Measurements from ENCODE around the gene NR6A1.

DNA sequence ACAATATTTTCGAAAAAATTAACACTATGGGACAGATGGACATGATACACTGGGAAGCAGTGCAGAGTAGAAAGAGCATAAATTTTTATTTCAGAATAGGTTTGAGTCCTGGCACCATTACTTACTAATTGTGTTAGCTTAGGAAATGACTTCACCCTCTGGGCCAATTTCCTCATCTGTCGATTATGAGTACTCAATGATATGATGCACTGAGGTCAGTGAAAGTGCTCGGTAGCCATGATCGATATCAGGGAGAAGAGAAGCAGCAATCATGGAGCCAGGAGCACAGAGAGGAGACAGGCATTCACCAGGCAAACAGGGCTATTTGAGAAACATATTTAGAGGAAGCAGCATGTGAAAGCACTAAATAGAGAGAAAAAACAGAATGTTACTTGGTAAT, 29.4 kb downstream of the NR6A1 start:
- TF ChIP-seq, protein P1, sequence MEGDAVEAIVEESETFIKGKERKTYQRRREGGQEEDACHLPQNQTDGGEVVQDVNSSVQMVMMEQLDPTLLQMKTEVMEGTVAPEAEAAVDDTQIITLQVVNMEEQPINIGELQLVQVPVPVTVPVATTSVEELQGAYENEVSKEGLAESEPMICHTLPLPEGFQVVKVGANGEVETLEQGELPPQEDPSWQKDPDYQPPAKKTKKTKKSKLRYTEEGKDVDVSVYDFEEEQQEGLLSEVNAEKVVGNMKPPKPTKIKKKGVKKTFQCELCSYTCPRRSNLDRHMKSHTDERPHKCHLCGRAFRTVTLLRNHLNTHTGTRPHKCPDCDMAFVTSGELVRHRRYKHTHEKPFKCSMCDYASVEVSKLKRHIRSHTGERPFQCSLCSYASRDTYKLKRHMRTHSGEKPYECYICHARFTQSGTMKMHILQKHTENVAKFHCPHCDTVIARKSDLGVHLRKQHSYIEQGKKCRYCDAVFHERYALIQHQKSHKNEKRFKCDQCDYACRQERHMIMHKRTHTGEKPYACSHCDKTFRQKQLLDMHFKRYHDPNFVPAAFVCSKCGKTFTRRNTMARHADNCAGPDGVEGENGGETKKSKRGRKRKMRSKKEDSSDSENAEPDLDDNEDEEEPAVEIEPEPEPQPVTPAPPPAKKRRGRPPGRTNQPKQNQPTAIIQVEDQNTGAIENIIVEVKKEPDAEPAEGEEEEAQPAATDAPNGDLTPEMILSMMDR (IDR thresholded peaks at IDR 0.05; ENCODE audit: insufficient read depth, low read length, poor library complexity, severe bottlenecking) = no peak
- no peak for TF ChIP-seq EZH2phosphoT487 (conservative IDR thresholded peaks at IDR 0.05; ENCODE audit: low read length)
